ENCODE data around the gene TEX29.

The TEX29 gene

DNA sequence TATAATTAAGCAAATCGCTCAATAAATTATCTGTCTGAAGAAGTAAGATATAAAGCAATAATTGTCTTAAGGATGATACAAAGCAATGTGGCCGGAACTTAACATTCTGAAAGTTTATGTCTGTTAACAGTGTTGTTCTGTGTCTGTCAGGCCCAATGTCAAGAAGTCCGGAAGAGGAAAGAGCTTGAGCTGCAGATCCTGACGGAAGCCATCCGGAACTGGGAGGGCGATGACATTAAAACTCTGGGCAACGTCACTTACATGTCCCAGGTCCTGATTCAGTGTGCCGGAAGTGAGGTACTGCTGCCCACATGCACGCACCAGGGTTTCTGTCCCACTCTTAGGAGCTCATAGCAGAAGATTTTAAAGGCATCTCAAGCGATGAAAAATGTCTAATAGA lies 45.1 kb upstream of the TEX29 start:
- Histone ChIP-seq H3K4me3 (ENCODE audit: low read depth in 1 of 2, low read length in 2 of 2) (no peak overlapping the region), H3K27ac (ENCODE audit: low read length) (no peak overlapping the region), H3K4me2 (ENCODE audit: insufficient read depth, low read length) (no peak overlapping the region), H3K9me3 (ENCODE audit: insufficient read depth, low read length, severe bottlenecking) (no peaks in the 10 kb centered on the region), H3K9ac (ENCODE audit: low read depth, low read length) (no peak overlapping the region), H3K4me1 (ENCODE audit: insufficient read depth, low read length) (no peaks in the 10 kb centered on the region), H4K20me1 (ENCODE audit: insufficient read depth, low read length) (peaks cover 35% of the 10 kb centered on the region), H3K79me2 (ENCODE audit: insufficient read depth, low read length) (peaks cover 27% of the 10 kb centered on the region), H2AFZ (ENCODE audit: low read depth, low read length) (no peak overlapping the region), H3K36me3 (ENCODE audit: insufficient read depth, low read length) (peaks cover 99% of the 10 kb centered on the region), H3K27me3 (ENCODE audit: insufficient read depth, low read length, poor library complexity) (no peaks in the 10 kb centered on the region)
- ATAC-seq (ENCODE audit: insufficient read depth, low read depth), result no peak
- no peak for DNase-seq
- TF ChIP-seq CTCF (IDR thresholded peaks at IDR 0.05; ENCODE audit: borderline replicate concordance, extremely low read depth, low read length, poor library complexity, severe bottlenecking), result no peak
- no peak for TF ChIP-seq EZH2 (IDR thresholded peaks at IDR 0.05; ENCODE audit: borderline replicate concordance, low read depth, low read length, severe bottlenecking)

DNA sequence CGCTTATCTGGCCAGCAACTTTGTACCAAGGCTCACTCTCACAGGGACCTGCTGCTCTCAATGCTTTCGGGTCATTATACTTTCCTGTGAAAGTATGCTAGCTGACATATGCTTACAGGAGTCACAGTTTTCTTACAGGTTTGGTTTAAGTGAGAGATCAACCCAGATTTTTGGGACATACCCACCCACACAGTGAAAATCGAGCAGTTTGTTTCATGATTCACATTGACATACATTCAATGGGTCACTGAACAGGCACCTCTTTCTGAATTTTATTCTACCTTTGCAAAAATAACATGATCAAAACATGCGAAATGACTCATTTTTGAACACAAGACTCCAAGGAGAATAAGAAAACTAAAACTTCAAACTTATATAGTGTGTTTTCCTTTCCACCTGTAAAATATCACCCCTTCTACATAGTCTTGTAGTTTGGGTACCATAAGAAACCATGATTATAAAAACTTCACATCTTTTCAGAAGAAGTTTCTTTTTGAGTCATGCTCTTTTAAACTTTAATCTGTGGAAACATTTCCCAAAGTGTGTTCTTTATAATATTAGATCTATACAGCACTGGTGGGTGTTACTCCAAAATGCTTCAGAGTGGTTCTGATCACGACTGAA lies 44.3 kb upstream of the TEX29 start:
- TF ChIP-seq EZH2 (IDR thresholded peaks at IDR 0.05; ENCODE audit: borderline replicate concordance, low read depth, low read length, severe bottlenecking) (no peak), CTCF (IDR thresholded peaks at IDR 0.05; ENCODE audit: borderline replicate concordance, extremely low read depth, low read length, poor library complexity, severe bottlenecking) (no peak)
- Histone ChIP-seq H3K79me2 (ENCODE audit: insufficient read depth, low read length) (peaks cover 21% of the 10 kb centered on the region), H4K20me1 (ENCODE audit: insufficient read depth, low read length) (peaks cover 30% of the 10 kb centered on the region), H3K4me1 (ENCODE audit: insufficient read depth, low read length) (no peaks in the 10 kb centered on the region), H3K27me3 (ENCODE audit: insufficient read depth, low read length, poor library complexity) (no peaks in the 10 kb centered on the region), H3K36me3 (ENCODE audit: insufficient read depth, low read length) (peaks cover 98% of the 10 kb centered on the region), H2AFZ (ENCODE audit: low read depth, low read length) (no peak overlapping the region), H3K27ac (ENCODE audit: low read length) (no peak overlapping the region), H3K9ac (ENCODE audit: low read depth, low read length) (no peak overlapping the region), H3K4me3 (ENCODE audit: low read depth in 1 of 2, low read length in 2 of 2) (no peak overlapping the region), H3K4me2 (ENCODE audit: insufficient read depth, low read length) (no peak overlapping the region), H3K9me3 (ENCODE audit: insufficient read depth, low read length, severe bottlenecking) (no peaks in the 10 kb centered on the region)
- DNase-seq, result no peak
- ATAC-seq (ENCODE audit: insufficient read depth, low read depth), result no peak

DNA sequence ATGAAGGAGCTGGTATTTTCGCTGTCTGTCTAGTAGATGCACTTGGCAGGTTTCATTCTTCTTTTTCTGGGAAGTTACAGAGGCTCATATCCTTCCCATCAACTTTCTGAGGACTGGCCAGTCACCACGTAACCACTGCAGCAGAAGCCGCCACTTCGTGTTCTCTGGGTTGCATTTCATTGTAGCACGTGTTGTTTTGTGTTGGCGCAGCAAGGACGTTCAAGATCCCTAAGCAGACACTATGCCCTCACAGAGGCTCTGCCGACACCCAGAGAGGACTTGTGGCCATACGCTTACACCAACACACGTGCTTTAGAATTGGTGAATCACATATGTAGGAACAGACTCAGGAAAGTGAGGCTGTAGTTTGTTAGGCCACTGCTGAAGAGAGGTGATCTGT lies 42.2 kb upstream of the TEX29 start:
- Histone ChIP-seq H3K27me3 (ENCODE audit: insufficient read depth, low read length, poor library complexity) (no peaks in the 10 kb centered on the region), H3K9me3 (ENCODE audit: insufficient read depth, low read length, severe bottlenecking) (no peaks in the 10 kb centered on the region), H3K36me3 (ENCODE audit: insufficient read depth, low read length) (peaks cover 98% of the 10 kb centered on the region), H3K9ac (ENCODE audit: low read depth, low read length) (no peak overlapping the region), H3K4me2 (ENCODE audit: insufficient read depth, low read length) (no peak overlapping the region), H3K79me2 (ENCODE audit: insufficient read depth, low read length) (peaks cover 15% of the 10 kb centered on the region), H2AFZ (ENCODE audit: low read depth, low read length) (no peak overlapping the region), H4K20me1 (ENCODE audit: insufficient read depth, low read length) (peaks cover 31% of the 10 kb centered on the region), H3K4me3 (ENCODE audit: low read depth in 1 of 2, low read length in 2 of 2) (no peak overlapping the region), H3K4me1 (ENCODE audit: insufficient read depth, low read length) (no peaks in the 10 kb centered on the region), H3K27ac (ENCODE audit: low read length) (no peak overlapping the region)
- DNase-seq (no peak), ATAC-seq (ENCODE audit: insufficient read depth, low read depth) (no peak)
- TF ChIP-seq EZH2 (IDR thresholded peaks at IDR 0.05; ENCODE audit: borderline replicate concordance, low read depth, low read length, severe bottlenecking), result no peak
- no peak for TF ChIP-seq CTCF (IDR thresholded peaks at IDR 0.05; ENCODE audit: borderline replicate concordance, extremely low read depth, low read length, poor library complexity, severe bottlenecking)
